HepG2 (cell line): ENCODE data around the gene FIGLA. TPM values are rescaled to one million over a fixed set of nuclear protein-coding genes. Genes with fewer than 3 reads are reported as not detected.

Experiments used
- ATAC-seq: fragments of 200-7000 bp; cut with Tn5 transposase; 3 replicates; pipeline ENCODE4 v1.9.1; 2020; ENCODE audit warnings: mild to moderate bottlenecking, moderate library complexity
- BruUV-seq: library from RNA; stranded (reverse); fragments of 400-500 nt; replicated peaks from 2 replicates; lab custom pipeline; 2021; lab: Mats Ljungman, UMichigan
- CTCF ChIA-PET: fragments of 300-600 bp; formaldehyde crosslinking; extraction: SDS; loops from one replicate; lab custom pipeline; 2021; ENCODE audit warnings: low total read pairs, inconsistent platforms, low intra/inter-chr PET ratio; lab: Yijun Ruan, JAX
- POLR2A ChIA-PET: fragments of 350-600 bp; sonication (Branson Sonifier 250); formaldehyde crosslinking; loops from one replicate; lab custom pipeline; 2020; ENCODE audit warnings: antibody characterized with exemption, inconsistent platforms; lab: Yijun Ruan, JAX
- DNase-seq: peaks from one replicate; pipeline ENCODE4 v3.0.0-alpha.2; 2015; ENCODE audit warnings: low spot score
- FAIRE-seq: peaks from 3 replicates; lab custom pipeline; 2011; peaks lifted over from hg19 to GRCh38; lab: Jason Lieb, UNC
- H2AFZ ChIP-seq: one replicate; pipeline ENCODE4 v1.6.1; 2011; ENCODE audit warnings: low read length, inconsistent platforms
- H3K27ac ChIP-seq: fragments of 300-600 bp; 3 replicates; pipeline ENCODE4 v1.8.0; 2011; ENCODE audit warnings: mixed run types, mild to moderate bottlenecking, mixed read lengths, low read length, inconsistent platforms; ENCODE audit not compliant: insufficient read depth; ENCODE audit errors: extremely low read length
- H3K27me3 ChIP-seq, 2 experiments: fragments of 200-600 bp in 1 of 2; 2 replicates in 1 of 2; 3 replicates in 1 of 2; pipeline versions ENCODE4 v1.6.0 to v1.8.0; 2011; ENCODE audit warnings: low read length in 2 of 2, mild to moderate bottlenecking in 2 of 2, moderate library complexity in 2 of 2, inconsistent platforms in 1 of 2; ENCODE audit not compliant: insufficient read depth in 2 of 2, control insufficient read depth in 1 of 2
- H3K36me3 ChIP-seq, 2 experiments: fragments of 200-600 bp in 1 of 2; replicated peaks in 1 of 2; 2 replicates in 1 of 2; 3 replicates in 1 of 2; pipeline versions ENCODE4 v1.5.1 to v1.8.0; 2011; ENCODE audit warnings: low read length in 2 of 2, inconsistent platforms in 1 of 2; ENCODE audit not compliant: insufficient read depth in 2 of 2, control insufficient read depth in 1 of 2
- H3K4me1 ChIP-seq: 2 replicates; pipeline ENCODE4 v1.5.1; 2012; ENCODE audit warnings: low read length, inconsistent platforms; ENCODE audit not compliant: insufficient read depth
- H3K4me2 ChIP-seq: 2 replicates; pipeline ENCODE4 v1.6.0; 2011; ENCODE audit warnings: low read depth, low read length, inconsistent platforms
- H3K4me3 ChIP-seq, 3 experiments: fragments of 200-600 bp in 1 of 3; sonication (generic), shearing (Covaris generic) in 1 of 3; replicated peaks in 1 of 3; 2 replicates each; pipeline ENCODE4 v1.5.1; 2011 to 2016; ENCODE audit warnings: low read length in 3 of 3, inconsistent platforms in 2 of 3, low read depth in 2 of 3, mild to moderate bottlenecking in 2 of 3, control low read depth in 1 of 3, mixed read lengths in 1 of 3; ENCODE audit not compliant: insufficient read depth in 1 of 3
- H3K79me2 ChIP-seq: one replicate; pipeline ENCODE4 v1.6.1; 2011; ENCODE audit warnings: low read length, inconsistent platforms; ENCODE audit not compliant: insufficient read depth
- H3K9ac ChIP-seq: 2 replicates; pipeline ENCODE4 v1.6.0; 2011; ENCODE audit warnings: mild to moderate bottlenecking, low read depth, low read length, inconsistent platforms; ENCODE audit not compliant: insufficient read depth
- H3K9me3 ChIP-seq: 2 replicates; pipeline ENCODE4 v1.5.1; 2012; ENCODE audit warnings: mild to moderate bottlenecking, low read length
- H4K20me1 ChIP-seq: 2 replicates; pipeline ENCODE4 v1.6.0; 2011; ENCODE audit warnings: inconsistent platforms, mild to moderate bottlenecking, low read length, moderate library complexity; ENCODE audit not compliant: insufficient read depth
- CEBPB ChIP-seq: IDR thresholded peaks from 2 replicates; pipeline ENCODE4 v1.6.1; 2011; ENCODE audit warnings: low read depth, low read length, improper control_type of control experiment, borderline replicate concordance
- POGK ChIP-seq: sonication (generic); formaldehyde crosslinking; conservative IDR thresholded peaks from 2 replicates; pipeline ENCODE4 v1.8.0; 2022; ENCODE audit warnings: mild to moderate bottlenecking, moderate library complexity, missing genetic modification reagents
- RXRB ChIP-seq: IDR thresholded peaks from 2 replicates; pipeline ENCODE4 v1.6.1; 2016; ENCODE audit warnings: borderline replicate concordance, missing genetic modification reagents, missing compliant biosample characterization
- ZFP1 ChIP-seq: IDR thresholded peaks from 2 replicates; pipeline ENCODE4 v1.6.1; 2016
- ZIK1 ChIP-seq: sonication (generic); formaldehyde crosslinking; IDR thresholded peaks from 2 replicates; pipeline ENCODE4 v1.5.0; 2020; ENCODE audit warnings: mild to moderate bottlenecking, low read depth, missing genetic modification reagents, borderline replicate concordance
- ZNF12 ChIP-seq: sonication (generic); formaldehyde crosslinking; IDR thresholded peaks from 2 replicates; pipeline ENCODE4 v1.5.0; 2020; ENCODE audit warnings: missing genetic modification reagents
- ZSCAN9 ChIP-seq: IDR thresholded peaks from 2 replicates; pipeline ENCODE4 v1.6.1; 2016; ENCODE audit warnings: borderline replicate concordance
- WGBS: methylation state at CpG from one replicate; pipeline ENCODE4 v1.1.6; 2017; ENCODE audit warnings: low lambda C conversion rate; 5-methylcytosine and 5-hydroxymethylcytosine counted together
- in situ Hi-C: cut with HindIII; loops from 2 replicates; pipeline ENCODE4 v1.10.0; 2017; ENCODE audit warnings: low pct_unique_long_range_greater_than_20kb; ENCODE audit not compliant: extremely low pct_ligation_motif_present
- intact Hi-C: fragments of 100-400 bp; cut with micrococcal nuclease; formaldehyde crosslinking; loops from one replicate; pipeline ENCODE4 v1.10.0; 2022; ENCODE audit not compliant: unreplicated experiment
- polyA plus RNA-seq, 8 experiments: library from polyadenylated mRNA; depleted of rRNA in 3 of 8; stranded (reverse) in 7 of 8; unstranded in 1 of 8; fragments of >200 nt; fragmentation: Illumina TruSeq in 4 of 8; extraction: Trizol in 4 of 8; gene quantifications; 2 replicates each; pipeline versions ENCODE4 v1.2.1 to v1.2.3, GENCODE V29; 2011 to 2016; ENCODE audit warnings: low read depth in 4 of 8, missing spikeins in 1 of 8, mixed read lengths in 1 of 8; ENCODE audit not compliant: insufficient read depth in 1 of 8
- total RNA-seq, 5 experiments: library from RNA; depleted of rRNA; stranded (reverse); fragments of >200 nt; fragmentation: Illumina TruSeq; extraction: Trizol; gene quantifications; 2 replicates each; pipeline ENCODE4 v1.2.3, GENCODE V29; 2016; ENCODE audit warnings: low read depth in 1 of 5
- TF ChIP-seq, protein P1 (sequence below): sonication (generic); formaldehyde crosslinking; IDR thresholded peaks from 2 replicates; pipeline ENCODE4 v1.4.0; 2020; ENCODE audit warnings: missing genetic modification reagents

FIGLA gene
- total and polyA plus RNA-seq, 2 of the 13 experiments (the other 11 are each of a cell fraction or from before 2014, with no cell fraction given) = not detected

- TF ChIP-seq CEBPB = 0 out of 2 replicates have a peak, but pooled peaks have one; percentile 8
- no peak for TF ChIP-seq ZNF12
- TF ChIP-seq ZIK1 (CRISPR knock-in tag) = no peak
- no peak for TF ChIP-seq RXRB (CRISPR knock-in tag)
- TF ChIP-seq, all 625 proteins: peak for 1
Observed at GRCh38 chr2:70730730-70731129, 59.7 kb downstream of the FIGLA start (continued).

GRCh38 chr2:70729647-70730046 is 60.8 kb downstream of the FIGLA start:
- no TSS peak for BruUV-seq
- Histone ChIP-seq H3K79me2 (no peaks in the 10 kb centered on the region), H3K27ac (no peak overlapping the region), H3K4me1 (no peaks in the 10 kb centered on the region), H3K9me3 (no peaks in the 10 kb centered on the region), H2AFZ (no peak overlapping the region), H3K36me3 (no peaks in the 10 kb centered on the region), H3K4me2 (no peak overlapping the region), H3K4me3 (no peak overlapping the region), H3K9ac (no peak overlapping the region), H3K27me3 (peaks cover 2 to 49% of the 10 kb centered on the region in 2 experiments; a peak in 3 of 5 replicates), H4K20me1 (no peaks in the 10 kb centered on the region)
- FAIRE-seq = no peak
- in situ Hi-C loops = no loop called here
- 4% methylated on average over 1 of the region's 1 CpG for WGBS
- POLR2A ChIA-PET = no interaction called here
- no peak for DNase-seq
- no peak for ATAC-seq
- CTCF ChIA-PET = no interaction called here
- TF ChIP-seq ZFP1 (CRISPR knock-in tag) = no peak
- no peak for TF ChIP-seq POGK (CRISPR knock-in tag)
- TF ChIP-seq ZSCAN9 (CRISPR knock-in tag) = no peak
- TF ChIP-seq, protein P1, sequence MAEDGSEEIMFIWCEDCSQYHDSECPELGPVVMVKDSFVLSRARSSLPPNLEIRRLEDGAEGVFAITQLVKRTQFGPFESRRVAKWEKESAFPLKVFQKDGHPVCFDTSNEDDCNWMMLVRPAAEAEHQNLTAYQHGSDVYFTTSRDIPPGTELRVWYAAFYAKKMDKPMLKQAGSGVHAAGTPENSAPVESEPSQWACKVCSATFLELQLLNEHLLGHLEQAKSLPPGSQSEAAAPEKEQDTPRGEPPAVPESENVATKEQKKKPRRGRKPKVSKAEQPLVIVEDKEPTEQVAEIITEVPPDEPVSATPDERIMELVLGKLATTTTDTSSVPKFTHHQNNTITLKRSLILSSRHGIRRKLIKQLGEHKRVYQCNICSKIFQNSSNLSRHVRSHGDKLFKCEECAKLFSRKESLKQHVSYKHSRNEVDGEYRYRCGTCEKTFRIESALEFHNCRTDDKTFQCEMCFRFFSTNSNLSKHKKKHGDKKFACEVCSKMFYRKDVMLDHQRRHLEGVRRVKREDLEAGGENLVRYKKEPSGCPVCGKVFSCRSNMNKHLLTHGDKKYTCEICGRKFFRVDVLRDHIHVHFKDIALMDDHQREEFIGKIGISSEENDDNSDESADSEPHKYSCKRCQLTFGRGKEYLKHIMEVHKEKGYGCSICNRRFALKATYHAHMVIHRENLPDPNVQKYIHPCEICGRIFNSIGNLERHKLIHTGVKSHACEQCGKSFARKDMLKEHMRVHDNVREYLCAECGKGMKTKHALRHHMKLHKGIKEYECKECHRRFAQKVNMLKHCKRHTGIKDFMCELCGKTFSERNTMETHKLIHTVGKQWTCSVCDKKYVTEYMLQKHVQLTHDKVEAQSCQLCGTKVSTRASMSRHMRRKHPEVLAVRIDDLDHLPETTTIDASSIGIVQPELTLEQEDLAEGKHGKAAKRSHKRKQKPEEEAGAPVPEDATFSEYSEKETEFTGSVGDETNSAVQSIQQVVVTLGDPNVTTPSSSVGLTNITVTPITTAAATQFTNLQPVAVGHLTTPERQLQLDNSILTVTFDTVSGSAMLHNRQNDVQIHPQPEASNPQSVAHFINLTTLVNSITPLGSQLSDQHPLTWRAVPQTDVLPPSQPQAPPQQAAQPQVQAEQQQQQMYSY (CRISPR knock-in tag) = no peak
- intact Hi-C loops = no loop called here
